GM18505 (cell line): Measurements from ENCODE around the gene PCDHGB7.
"Not testable (repeated sequence)": the region's sequence is repeated elsewhere in the genome, so short reads cannot be mapped to it uniquely, and the experiment has no call there.

ENCODE experiments used
- ATAC-seq: cut with Tn5 transposase; IDR thresholded peaks from one replicate; pipeline ENCODE4 v1.9.1; 2021; ENCODE audit not compliant: unreplicated experiment
- POLR2A ChIP-seq: IDR thresholded peaks from 4 replicates; pipeline ENCODE4 v1.6.1; 2011; ENCODE audit warnings: borderline replicate concordance; ENCODE audit not compliant: insufficient read depth, insufficient read length; ENCODE audit errors: extremely low read depth

The PCDHGB7 gene

DNA sequence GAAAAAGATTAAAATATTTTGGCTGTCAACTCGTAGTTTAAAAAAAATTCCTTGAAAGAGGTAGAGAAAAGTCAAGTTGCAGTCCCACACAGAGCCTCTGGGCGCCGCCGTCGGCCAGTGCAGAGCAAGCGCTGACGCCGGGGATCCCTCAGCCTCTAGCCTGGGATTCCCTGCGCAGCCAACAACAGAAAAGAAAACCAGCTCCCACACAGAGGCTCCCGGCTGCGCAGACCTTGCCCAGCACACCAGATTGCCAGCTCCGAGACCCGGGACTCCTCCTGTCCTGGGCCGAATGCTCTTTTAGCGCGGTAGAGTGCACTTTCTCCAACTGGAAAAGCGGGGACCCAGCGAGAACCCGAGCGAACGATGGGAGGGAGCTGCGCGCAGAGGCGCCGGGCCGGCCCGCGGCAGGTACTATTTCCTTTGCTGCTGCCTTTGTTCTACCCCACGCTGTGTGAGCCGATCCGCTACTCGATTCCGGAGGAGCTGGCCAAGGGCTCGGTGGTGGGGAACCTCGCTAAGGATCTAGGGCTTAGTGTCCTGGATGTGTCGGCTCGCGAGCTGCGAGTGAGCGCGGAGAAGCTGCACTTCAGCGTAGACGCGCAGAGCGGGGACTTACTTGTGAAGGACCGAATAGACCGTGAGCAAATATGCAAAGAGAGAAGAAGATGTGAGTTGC, at the start of gene PCDHGB7:
TSS of gene PCDHGB7 (plus strand) at position 184 of the 679 bp plus-strand sequence. CDS start at position 367, 183 bp downstream.
- ATAC-seq: peak; percentile 65

DNA sequence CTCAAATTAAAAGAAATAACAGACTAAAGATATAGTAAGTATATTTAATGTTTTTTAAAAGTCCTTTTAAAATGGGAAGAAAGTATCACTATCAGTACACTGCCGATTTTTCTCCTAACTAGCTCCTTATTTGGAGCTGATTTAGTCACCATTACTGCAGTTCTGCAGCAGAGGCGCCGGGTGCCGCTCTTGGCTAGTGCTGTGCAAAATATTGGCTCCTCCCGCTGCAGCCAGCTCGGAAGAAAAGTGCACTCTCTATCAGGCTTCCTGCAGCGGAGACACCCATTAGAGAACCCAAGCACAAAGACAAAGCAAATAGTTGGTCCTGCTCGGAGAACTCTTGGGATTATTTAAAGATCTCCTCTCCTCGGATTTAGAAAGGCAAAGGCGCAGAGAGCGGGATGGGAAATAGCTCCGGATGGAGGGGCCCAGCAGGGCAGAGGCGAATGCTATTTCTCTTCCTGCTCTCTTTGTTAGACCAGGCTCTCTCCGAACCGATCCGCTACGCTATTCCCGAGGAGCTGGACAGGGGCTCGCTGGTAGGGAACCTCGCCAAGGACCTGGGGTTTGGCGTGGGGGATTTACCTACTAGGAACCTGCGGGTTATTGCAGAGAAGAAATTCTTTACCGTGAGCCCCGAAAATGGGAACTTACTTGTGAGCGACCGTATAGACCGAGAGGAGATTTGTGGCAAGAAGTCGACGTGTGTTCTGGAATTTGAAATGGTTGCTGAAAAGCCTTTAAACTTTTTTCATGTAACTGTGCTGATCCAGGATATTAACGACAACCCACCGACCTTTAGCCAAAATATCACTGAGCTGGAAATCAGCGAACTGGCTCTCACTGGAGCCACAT, 47.3 kb upstream of the PCDHGB7 start, which contains the start of gene PCDHGB3:
TSS of gene PCDHGB3 (plus strand) at position 249 of the 855 bp plus-strand sequence. CDS start at position 402, 153 bp downstream.
- ATAC-seq: peak; percentile 62
- TF ChIP-seq POLR2A: no peak

GRCh38 chr5:141371572-141372475, 45.7 kb upstream of the PCDHGB7 start:
- no peak for TF ChIP-seq POLR2A
- no peak for ATAC-seq

DNA sequence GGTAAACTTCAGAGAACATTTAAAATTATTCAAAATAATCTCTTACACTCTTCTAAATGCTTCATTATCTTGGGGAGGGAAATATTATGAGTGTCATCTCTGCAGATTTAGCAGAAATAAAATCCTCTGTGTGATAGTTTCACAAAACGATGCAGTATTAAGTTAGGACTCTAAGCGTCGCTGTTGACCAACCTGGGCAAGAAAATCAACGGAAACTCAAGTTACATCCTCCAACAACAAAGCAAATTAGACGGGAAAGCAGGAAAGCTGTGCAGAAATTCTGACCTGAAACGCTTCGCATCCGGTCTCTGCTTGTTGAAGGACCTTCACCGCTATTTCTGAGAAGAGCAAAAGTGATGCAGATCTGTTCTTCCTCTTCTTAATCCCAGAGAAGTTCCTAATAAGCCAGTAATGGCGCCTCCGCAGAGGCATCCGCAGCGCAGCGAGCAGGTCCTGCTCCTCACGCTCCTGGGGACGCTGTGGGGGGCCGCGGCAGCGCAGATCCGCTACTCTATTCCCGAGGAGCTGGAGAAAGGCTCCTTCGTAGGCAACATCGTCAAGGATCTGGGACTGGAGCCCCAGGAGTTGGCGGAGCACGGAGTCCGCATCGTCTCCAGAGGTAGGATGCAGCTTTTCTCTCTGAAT, 43.7 kb upstream of the PCDHGB7 start, which contains the start of gene PCDHGA6:
TSS of gene PCDHGA6 (plus strand) at position 219 of the 645 bp plus-strand sequence. CDS start at position 412, 193 bp downstream.
- ATAC-seq: no peak
- no peak for TF ChIP-seq POLR2A

DNA sequence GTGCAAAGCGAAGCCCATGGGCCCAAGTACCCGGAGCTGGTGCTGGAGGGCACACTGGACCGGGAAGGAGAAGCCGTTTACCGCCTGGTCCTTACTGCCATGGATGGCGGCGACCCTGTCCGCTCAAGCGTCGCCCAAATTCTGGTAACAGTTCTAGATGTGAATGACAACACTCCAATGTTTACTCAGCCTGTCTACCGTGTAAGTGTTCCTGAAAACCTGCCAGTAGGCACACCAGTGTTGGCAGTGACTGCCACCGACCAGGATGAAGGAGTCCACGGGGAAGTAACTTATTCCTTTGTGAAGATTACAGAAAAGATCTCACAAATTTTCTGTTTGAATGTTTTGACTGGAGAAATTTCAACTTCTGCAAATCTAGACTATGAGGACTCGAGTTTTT, 42.9 kb upstream of the PCDHGB7 start:
- TF ChIP-seq POLR2A: no peak
- no peak for ATAC-seq

- not testable (repeated sequence) for ATAC-seq
Measured at GRCh38 chr5:141375444-141376155, 41.9 kb upstream of the PCDHGB7 start.

GRCh38 chr5:141382469-141383294, 34.8 kb upstream of the PCDHGB7 start, which contains the start of gene PCDHGA7:
PCDHGA7 (plus strand) TSS chr5:141382742; CDS start chr5:141382900, 158 bp downstream.
- no peak for ATAC-seq

GRCh38 chr5:141383345-141383744, 34.1 kb upstream of the PCDHGB7 start:
- TF ChIP-seq POLR2A: no peak
- ATAC-seq: no peak

More at GRCh38 chr5:141382469-141383294, 34.8 kb upstream of the PCDHGB7 start, which contains the start of gene PCDHGA7:
- no peak for TF ChIP-seq POLR2A

DNA sequence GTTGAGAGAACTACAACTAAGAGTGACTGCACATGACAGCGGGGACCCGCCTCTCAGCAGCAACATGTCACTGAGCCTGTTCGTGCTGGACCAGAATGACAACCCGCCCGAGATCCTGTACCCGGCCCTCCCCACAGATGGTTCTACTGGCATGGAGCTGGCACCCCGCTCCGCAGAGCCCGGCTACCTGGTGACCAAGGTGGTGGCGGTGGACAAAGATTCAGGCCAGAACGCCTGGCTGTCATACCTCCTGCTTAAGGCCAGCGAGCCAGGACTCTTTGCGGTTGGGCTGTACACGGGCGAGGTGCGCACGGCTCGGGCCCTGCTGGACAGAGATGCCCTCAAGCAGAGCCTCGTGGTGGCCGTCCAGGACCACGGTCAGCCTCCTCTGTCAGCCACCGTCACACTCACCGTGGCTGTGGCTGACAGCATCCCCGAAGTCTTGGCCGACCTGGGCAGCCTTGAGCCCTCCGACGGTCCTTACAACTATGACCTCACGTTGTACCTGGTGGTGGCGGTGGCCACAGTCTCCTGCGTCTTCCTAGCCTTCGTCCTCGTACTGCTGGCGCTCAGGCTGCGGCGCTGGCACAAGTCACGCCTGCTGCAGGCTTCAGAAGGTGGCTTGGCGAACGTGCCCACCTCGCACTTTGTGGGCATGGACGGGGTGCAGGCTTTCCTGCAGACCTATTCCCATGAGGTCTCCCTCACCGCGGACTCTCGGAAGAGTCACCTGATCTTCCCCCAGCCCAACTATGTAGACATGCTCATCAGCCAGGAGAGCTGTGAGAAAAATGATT, 32.8 kb upstream of the PCDHGB7 start:
- no peak for TF ChIP-seq POLR2A
- no peak for ATAC-seq

DNA sequence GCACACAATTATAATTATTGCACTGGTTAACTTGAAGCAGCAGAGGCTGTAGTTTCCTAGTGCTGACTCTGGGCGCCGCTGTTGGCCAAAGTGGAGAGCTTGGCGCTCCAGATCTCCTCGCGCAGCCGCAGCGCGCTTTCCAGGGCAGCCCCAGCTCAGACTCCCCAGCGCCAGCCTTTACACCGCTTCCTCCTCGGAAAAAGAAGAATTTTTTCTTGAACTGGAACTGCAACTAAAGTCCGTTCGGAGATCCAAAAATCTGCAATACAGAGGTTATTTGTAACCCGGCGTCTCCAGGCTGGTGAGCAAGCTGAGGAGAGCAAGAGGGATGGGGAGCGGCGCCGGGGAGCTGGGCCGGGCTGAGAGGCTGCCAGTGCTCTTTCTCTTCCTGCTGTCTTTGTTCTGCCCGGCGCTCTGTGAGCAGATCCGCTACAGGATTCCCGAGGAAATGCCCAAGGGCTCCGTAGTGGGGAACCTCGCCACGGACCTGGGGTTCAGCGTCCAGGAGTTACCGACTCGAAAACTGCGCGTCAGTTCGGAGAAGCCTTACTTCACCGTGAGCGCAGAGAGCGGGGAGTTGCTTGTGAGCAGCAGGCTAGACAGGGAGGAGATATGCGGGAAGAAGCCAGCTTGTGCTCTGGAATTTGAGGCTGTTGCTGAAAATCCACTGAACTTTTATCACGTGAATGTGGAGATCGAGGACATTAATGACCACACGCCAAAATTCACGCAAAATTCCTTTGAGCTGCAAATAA, 29.7 kb upstream of the PCDHGB7 start, which contains the start of gene PCDHGB4:
TSS of gene PCDHGB4 (plus strand) at position 142 of the 755 bp plus-strand sequence. CDS start at position 329, 187 bp downstream.
- not testable (repeated sequence) for ATAC-seq
